Thyroid gland (tissue), 4 donors: ENCODE data around the gene SV2A. TPM values are rescaled to one million over a fixed set of nuclear protein-coding genes. Genes with fewer than 3 reads are reported as not detected.

Experiments
- DNase-seq, 2 donors: peaks; one replicate each; pipeline ENCODE4 v3.0.0-alpha.2; 2019
- H3K27ac ChIP-seq, 3 donors: fragments of 200-600 bp; sonication (generic); 1 replicate in 2 of 3; 2 replicates in 1 of 3; pipeline ENCODE4 v1.5.1; 2016 to 2019; ENCODE audit warnings: mild to moderate bottlenecking in 1 of 3, moderate library complexity in 1 of 3
- H3K27me3 ChIP-seq: fragments of 200-600 bp; sonication (generic); one replicate; pipeline ENCODE4 v1.5.1; 2019
- H3K36me3 ChIP-seq, 2 donors: fragments of 200-600 bp; sonication (generic); one replicate each; pipeline ENCODE4 v1.5.1; 2016 to 2019
- H3K4me1 ChIP-seq, 2 donors: fragments of 200-600 bp; sonication (generic); one replicate each; pipeline ENCODE4 v1.5.1; 2017 to 2019
- H3K4me3 ChIP-seq, 3 donors: fragments of 200-600 bp; sonication (generic); replicated peaks in 1 of 3; 1 replicate in 2 of 3; 2 replicates in 1 of 3; pipeline ENCODE4 v1.5.1; 2016; ENCODE audit warnings: mild to moderate bottlenecking in 1 of 3
- H3K9me3 ChIP-seq: fragments of 200-600 bp; sonication (generic); one replicate; pipeline ENCODE4 v1.5.1; 2017
- CTCF ChIP-seq, 6 experiments: fragments of 200-600 bp in 3 of 6; fragments of 450-650 bp in 3 of 6; sonication (generic) in 3 of 6; IDR thresholded peaks; one replicate each; pipeline ENCODE4 v1.5.1; 2016 to 2019; ENCODE audit warnings: antibody characterized with exemption in 6 of 6, mild to moderate bottlenecking in 2 of 6, inconsistent platforms in 1 of 6, moderate library complexity in 1 of 6
- POLR2A ChIP-seq, 2 donors: fragments of 450-650 bp; IDR thresholded peaks; one replicate each; pipeline ENCODE4 v1.6.1; 2017; ENCODE audit warnings: antibody characterized with exemption in 2 of 2, mild to moderate bottlenecking in 2 of 2, moderate library complexity in 1 of 2
- WGBS, 2 donors: methylation state at CpG; one replicate each; pipeline ENCODE4 v1.1.5; 2017; 5-methylcytosine and 5-hydroxymethylcytosine counted together
- intact Hi-C: fragments of 100-400 bp; cut with DNase I; formaldehyde crosslinking; loops from one replicate; pipeline ENCODE4 v1.15.1; 2023
- total RNA-seq, 4 donors: library from RNA; depleted of rRNA; stranded (reverse); fragments of >200 nt; gene quantifications; one replicate each; pipeline ENCODE4 v1.2.3, GENCODE V29; 2016

SV2A gene
- total RNA-seq, 4 donors from 2014 or later: 3.0 to 5.9 (median 4.0) TPM

- peak; percentile 91 to 94 for DNase-seq
- intact Hi-C loops: no loop called here
- Histone ChIP-seq H3K27me3 (no peaks in the 10 kb centered on the region), H3K4me1 (peaks cover 23% of the 10 kb centered on the region in 2 donors), H3K36me3 (no peaks in the 10 kb centered on the region), H3K9me3 (no peaks in the 10 kb centered on the region), H3K4me3 (peak overlapping the region; percentile 50 to 84 (median 77)), H3K27ac (peak overlapping the region; percentile 93 to 100 (median 97))
- peak in 1 of 6 experiments; percentile 21 for TF ChIP-seq CTCF (IDR thresholded peaks at IDR 0.05)
- peak in 1 of 2 donors; percentile 92 for TF ChIP-seq POLR2A (IDR thresholded peaks at IDR 0.05)
- 0 to 1% methylated on average over 34 to 36 of the region's 36 CpGs for WGBS, 2 donors
Measured at GRCh38 chr1:149885339-149886120, 32.1 kb downstream of the SV2A start.

- H3K27me3 ChIP-seq: no peaks in the 10 kb centered on the region
- peak overlapping the region; percentile 93 to 100 (median 97) for H3K27ac ChIP-seq
- H3K9me3 ChIP-seq: no peaks in the 10 kb centered on the region
- 8 to 9% methylated on average over 9 of the region's 9 CpGs for WGBS, 2 donors
- TF ChIP-seq POLR2A (IDR thresholded peaks at IDR 0.05) (no peak), CTCF (IDR thresholded peaks at IDR 0.05) (no peak)
- intact Hi-C loops: no loop called here
- no peaks in the 10 kb centered on the region for H3K36me3 ChIP-seq
- DNase-seq: no peak
- peak overlapping the region; percentile 50 to 84 (median 77) for H3K4me3 ChIP-seq
- peaks cover 23% of the 10 kb centered on the region in 2 donors for H3K4me1 ChIP-seq
Measured at GRCh38 chr1:149884433-149885338, 33.0 kb downstream of the SV2A start.

- no peaks in the 10 kb centered on the region for H3K36me3 ChIP-seq
- H3K27me3 ChIP-seq: no peaks in the 10 kb centered on the region
- H3K27ac ChIP-seq: no peak overlapping the region
- H3K9me3 ChIP-seq: no peaks in the 10 kb centered on the region
- no peak overlapping the region for H3K4me3 ChIP-seq
- WGBS, 2 donors: 87 to 89% methylated on average over 3 of the region's 3 CpGs
- peaks cover 16 to 17% of the 10 kb centered on the region in 2 donors for H3K4me1 ChIP-seq
- TF ChIP-seq POLR2A (IDR thresholded peaks at IDR 0.05) (no peak), CTCF (IDR thresholded peaks at IDR 0.05) (no peak)
- DNase-seq: no peak
- intact Hi-C loops: no loop called here
Measured at GRCh38 chr1:149883598-149884247, 33.9 kb downstream of the SV2A start.

- Histone ChIP-seq H3K27me3 (no peaks in the 10 kb centered on the region), H3K27ac (no peak overlapping the region), H3K36me3 (no peaks in the 10 kb centered on the region), H3K4me1 (peaks cover 14 to 17% of the 10 kb centered on the region in 2 donors), H3K9me3 (no peaks in the 10 kb centered on the region), H3K4me3 (no peak overlapping the region)
- TF ChIP-seq CTCF (IDR thresholded peaks at IDR 0.05) (no peak), POLR2A (IDR thresholded peaks at IDR 0.05) (no peak)
- no peak for DNase-seq
- intact Hi-C loops: no loop called here
- WGBS, 2 donors: 94 to 100% methylated on average over 1 of the region's 1 CpG
Measured at GRCh38 chr1:149881876-149882275, 35.8 kb downstream of the SV2A start.
